ENCODE data around the gene PHLDB2. TPM values are rescaled to one million over a fixed set of nuclear protein-coding genes. Genes with fewer than 3 reads are reported as not detected.

The PHLDB2 gene
- total RNA-seq, 4 donors from 2014 or later: 56.9 to 108 (median 68.7) TPM

- H3K4me3 ChIP-seq: no peak overlapping the region
- no peak for DNase-seq
- intact Hi-C loops (cut with DNase I; ENCODE audit: low total_unique reads): no loop called here
- no peaks in the 10 kb centered on the region for H3K9me3 ChIP-seq
- TF ChIP-seq CTCF (IDR thresholded peaks at IDR 0.05): peak in 1 of 4 experiments; percentile 23
- no peak for TF ChIP-seq POLR2A (IDR thresholded peaks at IDR 0.05)
- H3K4me1 ChIP-seq: peaks cover 0 to 5% of the 10 kb centered on the region in 2 donors
- H3K27ac ChIP-seq: peak overlapping the region; percentile 43 to 49
- no peaks in the 10 kb centered on the region for H3K27me3 ChIP-seq
- no peaks in the 10 kb centered on the region for H3K36me3 ChIP-seq
Measured at GRCh38 chr3:111904376-111905241, 45.5 kb downstream of the PHLDB2 start.

GRCh38 chr3:111906656-111907055 lies 47.6 kb downstream of the PHLDB2 start:
- TF ChIP-seq POLR2A (IDR thresholded peaks at IDR 0.05) (no peak), CTCF (IDR thresholded peaks at IDR 0.05) (no peak)
- Histone ChIP-seq H3K9me3 (no peaks in the 10 kb centered on the region), H3K36me3 (no peaks in the 10 kb centered on the region), H3K27ac (no peak overlapping the region), H3K4me3 (no peak overlapping the region), H3K27me3 (no peaks in the 10 kb centered on the region), H3K4me1 (peaks cover 0 to 12% of the 10 kb centered on the region in 2 donors)
- no peak for DNase-seq
- intact Hi-C loops (cut with DNase I; ENCODE audit: low total_unique reads): no loop called here

GRCh38 chr3:111907151-111907550 lies 48.1 kb downstream of the PHLDB2 start:
- no peaks in the 10 kb centered on the region for H3K36me3 ChIP-seq
- TF ChIP-seq CTCF (IDR thresholded peaks at IDR 0.05): no peak
- no peak for TF ChIP-seq POLR2A (IDR thresholded peaks at IDR 0.05)
- H3K27ac ChIP-seq: no peak overlapping the region
- H3K4me1 ChIP-seq: peaks cover 0 to 17% of the 10 kb centered on the region in 2 donors
- H3K9me3 ChIP-seq: no peaks in the 10 kb centered on the region
- no peak for DNase-seq
- intact Hi-C loops (cut with DNase I; ENCODE audit: low total_unique reads): no loop called here
- H3K27me3 ChIP-seq: no peaks in the 10 kb centered on the region
- H3K4me3 ChIP-seq: no peak overlapping the region

- TF ChIP-seq CTCF (IDR thresholded peaks at IDR 0.05) (no peak), POLR2A (IDR thresholded peaks at IDR 0.05) (no peak)
- no peaks in the 10 kb centered on the region for H3K36me3 ChIP-seq
- intact Hi-C loops (cut with DNase I; ENCODE audit: low total_unique reads): no loop called here
- H3K9me3 ChIP-seq: no peaks in the 10 kb centered on the region
- DNase-seq: no peak
- H3K27me3 ChIP-seq: no peaks in the 10 kb centered on the region
- H3K4me3 ChIP-seq: no peak overlapping the region
- peak overlapping the region; percentile 13 to 39 for H3K27ac ChIP-seq
- peaks cover under 1 to 12% of the 10 kb centered on the region in 2 donors for H3K4me1 ChIP-seq
Measured at GRCh38 chr3:111910806-111911205, 51.7 kb downstream of the PHLDB2 start.

GRCh38 chr3:111911446-111911845 lies 52.4 kb downstream of the PHLDB2 start:
- Histone ChIP-seq H3K27me3 (no peaks in the 10 kb centered on the region), H3K36me3 (no peaks in the 10 kb centered on the region), H3K9me3 (no peaks in the 10 kb centered on the region), H3K27ac (peak overlapping the region in 1 of 2 donors; percentile 13), H3K4me3 (no peak overlapping the region), H3K4me1 (peaks cover 4 to 12% of the 10 kb centered on the region in 2 donors)
- intact Hi-C loops (cut with DNase I; ENCODE audit: low total_unique reads): no loop called here
- TF ChIP-seq POLR2A (IDR thresholded peaks at IDR 0.05) (no peak), CTCF (IDR thresholded peaks at IDR 0.05) (no peak)
- DNase-seq: no peak

All from uterus (tissue), 4 donors.